ENCODE data around the gene EXOC4.

GRCh38 chr7:133409421-133409820, 156.5 kb downstream of the EXOC4 start:
- TF ChIP-seq CTCF (IDR thresholded peaks at IDR 0.05; ENCODE audit: low read length) (no peak), EZH2 (IDR thresholded peaks at IDR 0.05; ENCODE audit: borderline replicate concordance, low read length) (no peak)

All from OCI-LY1 (cell line).